Adrenal gland (tissue), 5 donors: ENCODE measurements around the gene HOMER2.

Experiments
- CTCF ChIP-seq, 6 experiments: fragments of 450-650 bp in 4 of 6; fragments of 200-600 bp in 2 of 6; sonication (generic) in 1 of 6; IDR thresholded peaks; 1 replicate in 5 of 6; 2 replicates in 1 of 6; pipeline versions ENCODE4 v1.5.1 to v1.8.0; 2016 to 2021; ENCODE audit warnings: antibody characterized with exemption in 6 of 6, mild to moderate bottlenecking in 2 of 6, moderate library complexity in 1 of 6
- POLR2A ChIP-seq, 2 donors: fragments of 450-650 bp; IDR thresholded peaks; one replicate each; pipeline ENCODE4 v1.6.1; 2017; ENCODE audit warnings: antibody characterized with exemption in 2 of 2, mild to moderate bottlenecking in 2 of 2, moderate library complexity in 1 of 2
- donor health status: DM: no; HTN: no; CAD: no.

GRCh38 chr15:82969353-82969752, 16.8 kb upstream of the HOMER2 start:
- TF ChIP-seq CTCF (IDR thresholded peaks at IDR 0.05), result no peak
- TF ChIP-seq POLR2A (IDR thresholded peaks at IDR 0.05), result no peak
